Activated T-helper 1 cell treated with anti-CD3 and anti-CD28 coated beads, Interleukin-2, amount 50 U/mL, for 16 hours (primary cell): ENCODE measurements around the gene MAPK8IP2.

Source experiments
- DNase-seq, 2 donors: peaks; one replicate each; pipeline ENCODE4 v3.0.0-alpha.2; 2020; ENCODE audit warnings: low read depth in 1 of 2, low spot score in 1 of 2

MAPK8IP2 gene

GRCh38 chr22:50600538-50600937 is at the start of gene MAPK8IP2:
Gene MAPK8IP2 (plus strand): TSS chr22:50600793. CDS start chr22:50600819, 26 bp downstream.
- no peak for DNase-seq

GRCh38 chr22:50551160-50551752 is 49.3 kb upstream of the MAPK8IP2 start:
- DNase-seq = no peak

- DNase-seq = no peak
These were observed 47.3 kb upstream of the MAPK8IP2 start for GRCh38 chr22:50553310-50553709.

GRCh38 chr22:50556703-50557102 is 43.9 kb upstream of the MAPK8IP2 start:
- DNase-seq = no peak

GRCh38 chr22:50560034-50560433 is 40.6 kb upstream of the MAPK8IP2 start:
- DNase-seq = no peak

- no peak for DNase-seq
These were observed 38.9 kb upstream of the MAPK8IP2 start for GRCh38 chr22:50561401-50562358.

- DNase-seq = peak; percentile 94 to 95
These were observed 37.8 kb upstream of the MAPK8IP2 start, which contains the start of gene SYCE3 for GRCh38 chr22:50562523-50563412. Gene SYCE3 (minus strand): TSS chr22:50562919. CDS start chr22:50556405, 6,514 bp downstream.

GRCh38 chr22:50563413-50564160 is 37.0 kb upstream of the MAPK8IP2 start:
- no peak for DNase-seq

- DNase-seq = no peak
These were observed 36.3 kb upstream of the MAPK8IP2 start for GRCh38 chr22:50564289-50564688.

- no peak for DNase-seq
These were observed 32.8 kb upstream of the MAPK8IP2 start for GRCh38 chr22:50567721-50568252.

- no peak for DNase-seq
These were observed 32.0 kb upstream of the MAPK8IP2 start for GRCh38 chr22:50568626-50569025.

GRCh38 chr22:50569041-50569459 is 31.5 kb upstream of the MAPK8IP2 start:
- DNase-seq = no peak

- no peak for DNase-seq
These were observed 30.6 kb upstream of the MAPK8IP2 start for GRCh38 chr22:50569896-50570535.

GRCh38 chr22:50570861-50571260 is 29.7 kb upstream of the MAPK8IP2 start:
- DNase-seq = no peak

- DNase-seq = no peak
These were observed 29.1 kb upstream of the MAPK8IP2 start for GRCh38 chr22:50571264-50572175.

GRCh38 chr22:50572965-50573364 is 27.6 kb upstream of the MAPK8IP2 start:
- DNase-seq = no peak

GRCh38 chr22:50573491-50574382 is 26.9 kb upstream of the MAPK8IP2 start:
- no peak for DNase-seq

- DNase-seq = no peak
These were observed 26.2 kb upstream of the MAPK8IP2 start for GRCh38 chr22:50574383-50574755.
